Measurements from ENCODE around the gene BCL2A1. TPM values are rescaled to one million over a fixed set of nuclear protein-coding genes. Genes with fewer than 3 reads are reported as not detected.

Gene BCL2A1
- polyA plus RNA-seq, 1 donor (not counting 4 experiments of a cell fraction or from before 2014, with no cell fraction given): 0.10 TPM

DNA sequence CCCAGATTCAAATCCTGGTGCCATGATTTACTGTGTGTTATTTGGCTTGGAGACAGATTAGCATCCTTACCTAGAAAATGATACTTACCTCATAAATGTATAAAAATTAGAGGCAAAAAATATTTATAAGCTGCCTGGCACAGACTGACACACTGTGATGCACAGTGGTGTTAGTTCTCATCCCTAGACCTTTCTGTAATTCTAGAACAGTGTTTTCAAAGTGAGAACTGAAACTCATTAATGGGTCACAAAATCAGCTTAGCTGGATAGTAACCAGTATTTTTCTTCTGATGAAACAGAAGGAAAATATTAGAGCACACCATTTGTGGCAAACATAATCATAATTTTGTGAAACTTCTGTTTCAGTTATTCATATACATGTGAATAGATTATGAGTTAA is 56.3 kb downstream of the BCL2A1 start:
- Histone ChIP-seq H3K27me3 (ENCODE audit: control insufficient read depth, extremely low read depth, insufficient read depth, low read length) (no peaks in the 10 kb centered on the region), H3K4me1 (ENCODE audit: control insufficient read depth, extremely low read depth, insufficient read depth, low read length) (no peaks in the 10 kb centered on the region), H2AFZ (ENCODE audit: control insufficient read depth, low read length) (no peak overlapping the region), H3K4me3 (ENCODE audit: control insufficient read depth in 2 of 3, extremely low read depth in 1 of 3, insufficient read depth in 2 of 3, low read depth in 1 of 3, low read length in 3 of 3) (no peak overlapping the region), H3K4me2 (ENCODE audit: control insufficient read depth, extremely low read depth, insufficient read depth, low read depth, low read length) (no peak overlapping the region), H3K36me3 (ENCODE audit: control insufficient read depth in 2 of 2, extremely low read depth in 1 of 2, insufficient read depth in 2 of 2, low read length in 2 of 2) (peaks cover 0 to 8% of the 10 kb centered on the region in 2 experiments), H3K9me3 (ENCODE audit: control insufficient read depth, low read depth, low read length) (peaks cover 11% of the 10 kb centered on the region), H3K79me2 (ENCODE audit: control insufficient read depth, insufficient read depth, low read length) (peaks cover 3% of the 10 kb centered on the region), H3K9ac (ENCODE audit: control insufficient read depth, extremely low read depth, insufficient read depth, low read length) (no peak overlapping the region), H4K20me1 (ENCODE audit: control insufficient read depth, extremely low read depth, insufficient read depth, low read length) (no peaks in the 10 kb centered on the region), H3K27ac (ENCODE audit: control insufficient read depth, insufficient read depth, low read length) (no peak overlapping the region), H3K9me1 (ENCODE audit: control insufficient read depth, extremely low read depth, insufficient read depth, low read length) (no peaks in the 10 kb centered on the region)
- no peak for TF ChIP-seq EZH2 (IDR thresholded peaks at IDR 0.05; ENCODE audit: low read length)
- TF ChIP-seq, protein P1, sequence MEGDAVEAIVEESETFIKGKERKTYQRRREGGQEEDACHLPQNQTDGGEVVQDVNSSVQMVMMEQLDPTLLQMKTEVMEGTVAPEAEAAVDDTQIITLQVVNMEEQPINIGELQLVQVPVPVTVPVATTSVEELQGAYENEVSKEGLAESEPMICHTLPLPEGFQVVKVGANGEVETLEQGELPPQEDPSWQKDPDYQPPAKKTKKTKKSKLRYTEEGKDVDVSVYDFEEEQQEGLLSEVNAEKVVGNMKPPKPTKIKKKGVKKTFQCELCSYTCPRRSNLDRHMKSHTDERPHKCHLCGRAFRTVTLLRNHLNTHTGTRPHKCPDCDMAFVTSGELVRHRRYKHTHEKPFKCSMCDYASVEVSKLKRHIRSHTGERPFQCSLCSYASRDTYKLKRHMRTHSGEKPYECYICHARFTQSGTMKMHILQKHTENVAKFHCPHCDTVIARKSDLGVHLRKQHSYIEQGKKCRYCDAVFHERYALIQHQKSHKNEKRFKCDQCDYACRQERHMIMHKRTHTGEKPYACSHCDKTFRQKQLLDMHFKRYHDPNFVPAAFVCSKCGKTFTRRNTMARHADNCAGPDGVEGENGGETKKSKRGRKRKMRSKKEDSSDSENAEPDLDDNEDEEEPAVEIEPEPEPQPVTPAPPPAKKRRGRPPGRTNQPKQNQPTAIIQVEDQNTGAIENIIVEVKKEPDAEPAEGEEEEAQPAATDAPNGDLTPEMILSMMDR (optimal IDR thresholded peaks at IDR 0.05 in 1 of 3, IDR thresholded peaks at IDR 0.05 in 1 of 3, conservative IDR thresholded peaks at IDR 0.05 in 1 of 3; ENCODE audit: extremely low read depth in 1 of 3, insufficient read depth in 2 of 3, low read length in 3 of 3): no peak
- FAIRE-seq (no peak), DNase-seq (ENCODE audit: low read depth, low spot score) (no peak)
- dilution Hi-C loops (cut with MboI; ENCODE audit: extremely low pct_ligation_motif_present, low sequenced_read_pairs): no loop called here

Other genes with a start within 250 kb of the BCL2A1 start
- gene MTHFS, start 74.2 kb downstream of the BCL2A1 start, polyA plus RNA-seq: 23.6 to 35.5 TPM (median 33.8 TPM) in 3 replicates
- 76.3 to 143 TPM (median 142 TPM) in 3 replicates for gene ZFAND6, start 88.5 kb upstream of the BCL2A1 start, polyA plus RNA-seq
- 29.4 to 36.1 TPM (median 32.0 TPM) in 3 replicates for gene FAH, start 181.8 kb upstream of the BCL2A1 start, polyA plus RNA-seq